NOMO-1 (cell line): ENCODE data around the gene PHF8.

Experiments used
- DNase-seq, 2 experiments: peaks; one replicate each; lab custom pipeline; 2025; ENCODE audit not compliant: unreplicated experiment in 2 of 2; lab: John Stamatoyannopoulos, UW

The PHF8 gene

GRCh38 chrX:54029529-54030143 is 14.6 kb downstream of the PHF8 start:
- no peak for DNase-seq

DNA sequence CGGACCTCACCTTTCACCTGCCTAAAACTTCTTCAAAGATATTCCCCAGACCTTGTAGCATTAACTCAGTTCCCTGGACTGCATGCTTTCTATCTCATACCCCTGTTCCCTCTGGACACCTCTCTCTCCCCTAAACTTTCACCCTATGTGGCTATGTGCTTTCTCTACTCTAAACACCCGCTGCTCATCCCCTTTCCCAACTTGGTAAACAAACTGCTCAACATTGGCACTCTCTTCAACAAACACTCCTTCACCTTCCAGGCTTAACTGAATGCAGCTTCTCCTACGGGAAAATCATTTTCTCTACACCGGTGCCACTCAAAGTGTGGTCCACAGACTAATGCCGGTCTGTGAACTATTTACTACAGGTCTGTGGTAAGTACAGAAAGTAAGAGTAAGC is 19.9 kb downstream of the PHF8 start:
- DNase-seq = no peak

- DNase-seq = no peak
These were observed 31.3 kb downstream of the PHF8 start for GRCh38 chrX:54012830-54013500.

- DNase-seq = no peak
These were observed 36.6 kb downstream of the PHF8 start for GRCh38 chrX:54007682-54008081.

GRCh38 chrX:53997724-53998123 is 46.5 kb downstream of the PHF8 start:
- DNase-seq = no peak

DNA sequence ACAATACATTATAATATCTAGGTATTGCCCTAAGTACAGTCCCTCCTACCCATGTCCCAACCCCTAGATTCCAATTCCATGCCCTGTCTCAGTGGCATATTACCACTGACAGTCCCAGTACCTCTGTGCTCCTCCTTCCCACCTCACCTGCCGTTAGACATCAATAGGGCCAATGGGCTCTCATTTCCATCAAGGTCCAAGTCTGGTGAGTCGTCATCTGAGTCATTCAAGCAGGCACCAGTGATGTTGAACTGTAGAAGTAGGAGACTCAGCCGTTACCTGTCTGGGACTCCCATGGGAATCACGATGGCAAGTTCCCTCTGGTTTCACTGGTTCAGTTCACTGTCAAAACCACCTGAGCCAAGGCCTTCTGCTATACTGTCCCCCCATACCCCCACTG is 51.7 kb downstream of the PHF8 start:
- DNase-seq = no peak

DNA sequence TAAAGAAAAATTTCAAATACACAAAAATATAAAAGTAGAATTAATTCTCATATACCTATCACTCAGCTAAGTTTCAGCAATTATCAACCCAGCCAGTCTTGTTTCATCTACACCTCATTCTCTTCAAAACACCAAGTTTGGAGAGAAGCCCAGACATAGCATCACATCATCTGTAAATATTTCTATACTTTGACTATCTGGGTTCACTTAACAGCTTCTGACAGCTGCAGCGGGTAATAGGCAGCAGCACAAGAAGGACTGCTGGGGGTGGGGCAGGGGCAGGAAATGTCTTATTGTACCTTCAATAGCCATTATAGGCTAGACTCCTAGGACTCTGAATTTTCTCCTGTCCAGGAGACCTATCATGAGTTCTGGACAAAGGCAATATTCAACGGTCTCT is 54.1 kb downstream of the PHF8 start:
- no peak for DNase-seq

DNA sequence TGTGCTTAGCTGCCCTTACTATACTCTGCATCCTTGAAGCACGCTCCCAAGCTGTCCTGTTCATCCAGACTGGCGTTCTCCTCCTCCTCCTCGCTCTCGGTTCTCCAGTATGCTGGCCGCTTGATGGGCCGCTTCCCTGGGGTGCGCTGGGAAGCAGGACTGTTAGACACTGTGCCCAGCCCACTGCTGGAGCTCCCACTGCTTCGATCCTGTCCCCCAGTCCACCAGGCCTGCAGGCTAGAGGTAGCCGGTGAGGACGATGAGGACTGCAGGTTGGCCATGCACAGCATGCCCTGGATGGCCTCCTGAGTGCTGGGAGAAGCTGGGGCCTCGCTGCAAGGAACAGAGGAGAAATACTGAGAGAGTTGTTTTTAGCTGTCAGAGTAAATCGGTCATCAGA is 59.4 kb downstream of the PHF8 start:
- no peak for DNase-seq

DNA sequence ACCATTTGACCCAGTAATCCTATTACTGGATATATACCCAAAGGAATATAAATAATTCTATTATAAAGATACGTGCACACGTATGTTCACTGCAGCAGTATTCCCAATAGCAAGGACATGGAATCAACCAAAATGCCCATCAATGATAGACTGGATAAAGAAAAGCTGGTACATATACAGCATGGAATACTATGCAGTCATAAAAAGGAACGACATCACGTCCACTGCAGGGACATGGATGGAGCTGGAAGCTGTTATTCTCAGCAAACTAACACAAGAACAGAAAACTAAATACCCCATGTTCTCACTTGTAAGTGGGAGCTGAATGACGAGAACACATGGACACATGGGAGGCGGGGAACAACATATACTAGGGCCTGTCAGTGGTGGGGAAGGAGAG is 69.7 kb downstream of the PHF8 start:
- DNase-seq = no peak

DNA sequence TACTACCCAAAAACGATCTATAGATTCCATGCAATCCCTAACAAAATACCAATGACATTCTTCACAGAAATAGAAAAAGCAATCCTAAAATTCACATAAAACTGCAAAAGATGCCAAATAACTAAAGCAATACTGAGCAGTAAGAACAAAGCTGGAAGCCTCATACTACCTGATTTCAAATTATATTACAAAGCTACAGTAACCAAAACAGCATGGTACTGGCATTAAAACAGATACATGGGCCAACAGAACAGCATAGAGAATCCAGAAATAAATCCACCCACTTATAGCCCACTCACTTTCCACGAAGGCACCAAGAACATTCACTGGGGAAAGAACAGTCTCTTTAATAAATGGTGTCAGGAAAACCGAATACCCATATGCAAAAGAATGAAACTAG is 74.7 kb downstream of the PHF8 start:
- no peak for DNase-seq

GRCh38 chrX:53950130-53950733 is 94.0 kb downstream of the PHF8 start:
- no peak for DNase-seq

DNA sequence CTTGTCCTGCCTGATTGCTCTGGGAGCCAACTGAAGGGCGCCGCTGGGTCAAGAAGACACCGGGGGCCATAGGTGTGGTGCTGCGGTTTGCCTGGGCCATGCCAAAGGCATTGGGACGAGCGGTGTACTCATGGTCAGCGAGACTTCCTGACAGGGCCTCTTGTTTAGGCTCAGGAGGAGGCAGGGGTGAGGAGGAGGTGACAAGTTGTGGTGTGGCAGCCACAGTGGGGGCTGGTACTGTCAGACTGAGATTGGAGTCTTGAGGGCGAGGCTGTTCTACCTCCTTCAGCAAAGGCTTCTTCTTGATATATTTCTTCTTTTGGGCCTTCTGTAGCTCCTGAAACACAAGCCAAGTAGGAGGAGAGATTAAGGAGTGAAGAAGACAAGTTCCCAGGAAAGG is 104.1 kb downstream of the PHF8 start:
- no peak for DNase-seq

GRCh38 chrX:53939127-53939526 is 105.1 kb downstream of the PHF8 start:
- DNase-seq = peak; percentile 79 to 82

GRCh38 chrX:53930515-53931380 is 113.5 kb downstream of the PHF8 start:
- DNase-seq = no peak

GRCh38 chrX:53926030-53926429 is 118.2 kb downstream of the PHF8 start:
- no peak for DNase-seq

GRCh38 chrX:53918702-53919101 is 125.6 kb downstream of the PHF8 start:
- DNase-seq = no peak

- no peak for DNase-seq
These were observed 143.7 kb downstream of the PHF8 start for GRCh38 chrX:53900623-53901022.

DNA sequence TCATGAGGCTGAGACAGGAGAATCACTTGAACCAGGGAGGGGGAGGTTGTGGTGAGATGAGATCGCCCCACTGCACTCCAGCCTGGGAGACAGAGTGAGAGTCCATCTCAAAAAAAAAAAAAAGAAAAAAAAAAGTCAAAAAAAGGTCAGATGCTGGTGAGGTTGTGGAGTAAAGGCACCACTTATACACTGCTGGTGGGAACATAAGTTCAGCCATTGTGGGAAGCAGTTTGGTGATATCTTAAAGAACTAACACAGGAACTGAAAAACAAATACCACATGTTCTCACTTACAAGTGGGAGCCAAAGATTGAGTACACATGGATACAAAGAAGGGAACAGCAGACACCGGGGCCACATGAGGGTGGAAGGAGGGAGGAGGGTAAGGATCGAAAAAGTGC is 149.0 kb downstream of the PHF8 start:
- no peak for DNase-seq
